K562 (cell line): ENCODE measurements around the gene VPS33B. TPM values are rescaled to one million over a fixed set of nuclear protein-coding genes. Genes with fewer than 3 reads are reported as not detected.

Experiments
- ARID2 ChIP-seq: fragments of 450-650 bp; IDR thresholded peaks from 2 replicates; pipeline ENCODE4 v1.6.1; 2017; ENCODE audit warnings: antibody characterized with exemption, mild to moderate bottlenecking
- CC2D1A ChIP-seq: fragments of 450-650 bp; IDR thresholded peaks from 2 replicates; pipeline ENCODE4 v1.6.1; 2017; ENCODE audit warnings: mild to moderate bottlenecking
- ELF1 ChIP-seq: fragments of 200-800 bp; sonication (Bioruptor generic); IDR thresholded peaks from 2 replicates; pipeline ENCODE4 v1.6.1; 2016; ENCODE audit warnings: missing genetic modification characterization, missing compliant biosample characterization
- GABPB1 ChIP-seq: sonication (generic); formaldehyde crosslinking; IDR thresholded peaks from 2 replicates; pipeline ENCODE4 v1.8.0; 2022; ENCODE audit warnings: mild to moderate bottlenecking, missing genetic modification reagents
- LCOR ChIP-seq: sonication (generic); formaldehyde crosslinking; IDR thresholded peaks from 2 replicates; pipeline ENCODE4 v1.8.0; 2022; ENCODE audit warnings: mild to moderate bottlenecking, missing genetic modification reagents
- POLR2AphosphoS2 ChIP-seq: IDR thresholded peaks from 2 replicates; pipeline ENCODE4 v1.6.1; 2012; ENCODE audit warnings: low read length, improper control_type of control experiment
- STAG1 ChIP-seq: sonication (generic); formaldehyde crosslinking; IDR thresholded peaks from 2 replicates; pipeline ENCODE4 v1.5.0; 2020; ENCODE audit warnings: missing genetic modification reagents, borderline replicate concordance
- ZNF23 ChIP-seq: fragments of 250-450 bp; sonication (Bioruptor Pico); IDR thresholded peaks from 2 replicates; pipeline ENCODE4 v1.4.0; 2020; ENCODE audit warnings: mild to moderate bottlenecking
- polyA plus RNA-seq, 8 experiments: library from polyadenylated mRNA; depleted of rRNA in 4 of 8; stranded (reverse) in 5 of 8; unstranded in 3 of 8; fragments of >200 nt; fragmentation: Nextera tagmentation in 2 of 8; fragmentation: Illumina TruSeq in 1 of 8; extraction: Ambion mirVana in 2 of 8; extraction: Trizol in 1 of 8; gene quantifications; 2 replicates each; pipeline versions ENCODE4 v1.2.1 to v1.2.3, GENCODE V29; 2011 to 2014; ENCODE audit warnings: inconsistent platforms in 1 of 8, missing spikeins in 1 of 8
- total RNA-seq, 7 experiments: library from RNA; depleted of rRNA in 6 of 7; stranded (reverse); fragments of >200 nt in 6 of 7; fragmentation: Illumina TruSeq in 2 of 7; extraction: Trizol in 2 of 7; gene quantifications; 2 replicates each; pipeline versions ENCODE4 v1.2.1 to v1.2.3, GENCODE V29; 2011 to 2021; ENCODE audit warnings: low replicate concordance in 1 of 7
- TF ChIP-seq, protein P1 (sequence below), 2 experiments: fragments of 450-650 bp; formaldehyde crosslinking in 1 of 2; IDR thresholded peaks; 2 replicates each; pipeline versions ENCODE4 v1.4.0 to v1.6.1; 2014 to 2020; ENCODE audit warnings: mild to moderate bottlenecking in 2 of 2, borderline replicate concordance in 1 of 2, low read depth in 1 of 2
- TF ChIP-seq, protein P2 (sequence below): fragments of 450-650 bp; formaldehyde crosslinking; IDR thresholded peaks from 2 replicates; pipeline ENCODE4 v1.4.0; 2020; ENCODE audit warnings: mild to moderate bottlenecking, moderate library complexity

VPS33B gene
- total and polyA plus RNA-seq, 9 of the 15 experiments (the other 6 are each of a cell fraction or from before 2014, with no cell fraction given) = 9.4 to 25.5 (median 14.8) TPM

DNA sequence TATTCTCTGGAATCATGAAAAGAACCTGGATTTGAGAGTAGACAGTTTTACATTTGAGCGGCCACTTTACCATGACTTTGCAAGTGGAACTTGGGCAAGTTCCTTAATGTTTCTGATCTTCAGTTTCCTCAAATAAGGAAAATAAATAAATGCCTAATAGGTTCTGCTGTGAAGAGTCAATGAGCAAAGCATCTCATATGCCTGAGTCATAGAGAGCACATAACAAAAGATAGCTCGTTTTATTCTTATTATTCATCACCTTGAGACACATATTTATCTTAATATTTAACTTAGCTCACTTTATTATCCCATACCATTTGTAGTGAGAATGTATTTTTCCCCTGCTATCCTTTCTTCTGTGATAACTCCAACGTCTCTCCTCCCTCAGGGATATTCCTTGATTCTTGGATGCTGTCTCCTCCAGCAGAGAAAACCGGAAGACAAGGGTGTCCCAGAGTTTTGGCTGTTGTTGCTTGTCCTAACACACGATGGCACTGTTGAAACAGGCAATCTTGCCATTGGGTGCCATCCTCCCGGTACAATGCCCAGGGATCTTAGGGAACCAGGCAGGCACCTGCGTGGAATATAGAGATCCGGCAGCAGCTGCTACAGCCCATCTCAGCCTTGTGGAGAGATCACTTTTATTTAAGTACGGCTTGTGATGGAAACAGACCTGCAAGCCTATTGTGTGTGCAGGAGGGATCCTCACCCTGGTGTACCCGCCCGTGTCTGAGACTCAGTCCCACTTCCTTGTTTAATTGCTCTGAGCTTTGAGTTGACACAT lies 33.3 kb upstream of the VPS33B start (continued):
- TF ChIP-seq, protein P1, sequence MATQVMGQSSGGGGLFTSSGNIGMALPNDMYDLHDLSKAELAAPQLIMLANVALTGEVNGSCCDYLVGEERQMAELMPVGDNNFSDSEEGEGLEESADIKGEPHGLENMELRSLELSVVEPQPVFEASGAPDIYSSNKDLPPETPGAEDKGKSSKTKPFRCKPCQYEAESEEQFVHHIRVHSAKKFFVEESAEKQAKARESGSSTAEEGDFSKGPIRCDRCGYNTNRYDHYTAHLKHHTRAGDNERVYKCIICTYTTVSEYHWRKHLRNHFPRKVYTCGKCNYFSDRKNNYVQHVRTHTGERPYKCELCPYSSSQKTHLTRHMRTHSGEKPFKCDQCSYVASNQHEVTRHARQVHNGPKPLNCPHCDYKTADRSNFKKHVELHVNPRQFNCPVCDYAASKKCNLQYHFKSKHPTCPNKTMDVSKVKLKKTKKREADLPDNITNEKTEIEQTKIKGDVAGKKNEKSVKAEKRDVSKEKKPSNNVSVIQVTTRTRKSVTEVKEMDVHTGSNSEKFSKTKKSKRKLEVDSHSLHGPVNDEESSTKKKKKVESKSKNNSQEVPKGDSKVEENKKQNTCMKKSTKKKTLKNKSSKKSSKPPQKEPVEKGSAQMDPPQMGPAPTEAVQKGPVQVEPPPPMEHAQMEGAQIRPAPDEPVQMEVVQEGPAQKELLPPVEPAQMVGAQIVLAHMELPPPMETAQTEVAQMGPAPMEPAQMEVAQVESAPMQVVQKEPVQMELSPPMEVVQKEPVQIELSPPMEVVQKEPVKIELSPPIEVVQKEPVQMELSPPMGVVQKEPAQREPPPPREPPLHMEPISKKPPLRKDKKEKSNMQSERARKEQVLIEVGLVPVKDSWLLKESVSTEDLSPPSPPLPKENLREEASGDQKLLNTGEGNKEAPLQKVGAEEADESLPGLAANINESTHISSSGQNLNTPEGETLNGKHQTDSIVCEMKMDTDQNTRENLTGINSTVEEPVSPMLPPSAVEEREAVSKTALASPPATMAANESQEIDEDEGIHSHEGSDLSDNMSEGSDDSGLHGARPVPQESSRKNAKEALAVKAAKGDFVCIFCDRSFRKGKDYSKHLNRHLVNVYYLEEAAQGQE (IDR thresholded peaks at IDR 0.05; ENCODE audit: borderline replicate concordance) = peak; percentile 85
- TF ChIP-seq, protein P1 (CRISPR knock-in tag; IDR thresholded peaks at IDR 0.05; ENCODE audit: low read depth) = no peak
- TF ChIP-seq ELF1 (tag) = peak; percentile 69
- 0 out of 2 replicates have a peak, but pooled peaks have one; percentile 22 for TF ChIP-seq ARID2
- no peak for TF ChIP-seq LCOR (CRISPR knock-in tag)
- TF ChIP-seq ZNF23 = no peak
- TF ChIP-seq STAG1 (CRISPR knock-in tag) = peak; percentile 52; the same call in 1 of the 2 replicates
- 0 out of 2 replicates have a peak, but pooled peaks have one; percentile 15 for TF ChIP-seq GABPB1 (CRISPR knock-in tag)
- TF ChIP-seq, protein P2, sequence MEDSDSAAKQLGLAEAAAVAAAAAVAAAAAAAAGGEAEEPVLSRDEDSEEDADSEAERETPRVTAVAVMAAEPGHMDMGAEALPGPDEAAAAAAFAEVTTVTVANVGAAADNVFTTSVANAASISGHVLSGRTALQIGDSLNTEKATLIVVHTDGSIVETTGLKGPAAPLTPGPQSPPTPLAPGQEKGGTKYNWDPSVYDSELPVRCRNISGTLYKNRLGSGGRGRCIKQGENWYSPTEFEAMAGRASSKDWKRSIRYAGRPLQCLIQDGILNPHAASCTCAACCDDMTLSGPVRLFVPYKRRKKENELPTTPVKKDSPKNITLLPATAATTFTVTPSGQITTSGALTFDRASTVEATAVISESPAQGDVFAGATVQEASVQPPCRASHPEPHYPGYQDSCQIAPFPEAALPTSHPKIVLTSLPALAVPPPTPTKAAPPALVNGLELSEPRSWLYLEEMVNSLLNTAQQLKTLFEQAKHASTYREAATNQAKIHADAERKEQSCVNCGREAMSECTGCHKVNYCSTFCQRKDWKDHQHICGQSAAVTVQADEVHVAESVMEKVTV = peak; percentile 84
- no peak for TF ChIP-seq POLR2AphosphoS2
- TF ChIP-seq CC2D1A = peak; percentile 65; the same call in 1 of the 2 replicates
